CD4-positive, alpha-beta T cell treated with Interleukin-4 for 1 hour (primary cell): ENCODE measurements around the gene VEGFB.

ENCODE experiments used
- DNase-seq, 2 donors: peaks; one replicate each; pipeline ENCODE4 v3.0.0-alpha.2; 2020 to 2022

Gene VEGFB

DNA sequence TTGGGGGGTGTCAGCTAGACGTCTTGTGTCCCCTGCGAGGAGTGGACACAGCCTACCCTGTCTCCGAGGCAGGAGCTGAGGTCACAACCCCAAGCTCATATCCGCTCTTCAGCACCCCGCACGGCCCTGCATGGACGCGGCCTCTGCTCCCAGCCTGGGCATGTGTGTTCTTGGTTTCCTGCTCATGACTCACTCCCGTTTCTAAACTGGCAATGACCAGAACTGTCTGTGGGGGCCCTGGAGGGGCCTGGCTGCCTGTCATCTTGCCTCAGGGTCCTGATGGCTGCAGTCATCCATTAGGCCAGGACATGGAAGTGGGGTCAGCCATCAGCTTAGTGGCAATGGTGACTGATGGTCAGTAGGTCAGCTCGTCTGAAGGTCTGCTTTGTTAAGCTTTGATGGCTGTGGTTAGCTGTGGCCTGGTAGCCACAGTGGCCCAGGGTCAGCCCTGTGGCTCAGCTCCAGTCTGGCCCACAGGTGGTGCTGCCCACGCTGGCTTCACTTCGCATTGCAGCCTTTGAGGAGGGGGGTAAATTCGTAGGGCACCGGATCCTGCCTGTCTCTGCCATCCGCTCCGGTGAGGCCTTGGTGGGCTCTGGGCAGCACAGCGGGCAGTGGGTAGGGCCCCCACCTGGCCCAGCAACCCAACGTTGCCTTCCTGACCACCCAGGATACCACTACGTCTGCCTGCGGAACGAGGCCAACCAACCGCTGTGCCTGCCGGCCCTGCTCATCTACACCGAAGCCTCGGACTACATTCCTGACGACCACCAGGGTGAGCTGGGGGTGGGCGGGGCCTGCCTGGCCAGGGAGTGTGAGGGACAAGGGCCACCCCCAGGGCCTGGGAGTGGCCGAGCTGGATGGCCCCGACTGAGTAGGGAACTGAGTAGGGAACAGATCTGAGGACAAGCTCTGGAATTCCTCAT, 28.9 kb downstream of the VEGFB start:
- no peak for DNase-seq

DNA sequence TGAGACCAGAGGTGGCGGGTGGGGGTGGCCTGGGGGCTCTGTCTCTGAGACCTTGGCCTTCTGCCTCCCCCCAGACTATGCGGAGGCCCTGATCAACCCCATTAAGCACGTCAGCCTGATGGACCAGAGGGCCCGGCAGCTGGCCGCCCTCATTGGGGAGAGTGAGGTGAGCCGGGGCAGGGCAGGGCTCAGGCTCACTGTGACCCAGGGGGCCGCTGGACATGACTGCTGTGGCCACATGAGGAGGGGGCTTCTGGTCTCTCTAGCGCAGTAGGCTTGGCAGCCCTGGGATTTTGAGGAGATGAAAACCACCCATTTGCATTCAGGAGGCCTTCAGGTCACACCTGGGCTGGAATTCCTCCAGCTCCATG, 29.5 kb downstream of the VEGFB start:
- DNase-seq, result no peak

DNA sequence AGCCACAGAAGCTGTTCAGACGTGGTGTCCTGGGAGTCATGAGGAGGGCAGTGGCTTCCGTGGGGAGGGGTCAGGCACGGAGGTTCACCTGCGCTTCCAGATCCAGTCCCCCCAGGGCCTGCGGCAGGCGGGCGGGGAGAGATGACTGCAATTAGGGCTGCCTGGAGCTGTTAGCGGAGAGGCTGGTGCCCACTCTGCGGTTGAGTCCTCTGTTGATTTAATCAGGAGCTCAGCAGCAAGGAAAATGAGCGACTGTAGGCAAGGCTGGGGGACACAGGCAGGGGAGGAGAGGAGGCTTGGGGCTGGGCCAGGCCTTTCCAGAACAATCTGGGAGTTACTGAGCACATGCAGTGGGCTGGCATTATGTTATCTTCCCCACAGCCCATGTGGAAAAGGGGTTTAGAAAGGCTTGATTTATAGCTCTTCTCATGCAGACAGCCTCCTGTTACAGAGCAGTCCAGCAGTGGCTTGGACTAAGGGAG, 30.0 kb downstream of the VEGFB start:
- no peak for DNase-seq

DNA sequence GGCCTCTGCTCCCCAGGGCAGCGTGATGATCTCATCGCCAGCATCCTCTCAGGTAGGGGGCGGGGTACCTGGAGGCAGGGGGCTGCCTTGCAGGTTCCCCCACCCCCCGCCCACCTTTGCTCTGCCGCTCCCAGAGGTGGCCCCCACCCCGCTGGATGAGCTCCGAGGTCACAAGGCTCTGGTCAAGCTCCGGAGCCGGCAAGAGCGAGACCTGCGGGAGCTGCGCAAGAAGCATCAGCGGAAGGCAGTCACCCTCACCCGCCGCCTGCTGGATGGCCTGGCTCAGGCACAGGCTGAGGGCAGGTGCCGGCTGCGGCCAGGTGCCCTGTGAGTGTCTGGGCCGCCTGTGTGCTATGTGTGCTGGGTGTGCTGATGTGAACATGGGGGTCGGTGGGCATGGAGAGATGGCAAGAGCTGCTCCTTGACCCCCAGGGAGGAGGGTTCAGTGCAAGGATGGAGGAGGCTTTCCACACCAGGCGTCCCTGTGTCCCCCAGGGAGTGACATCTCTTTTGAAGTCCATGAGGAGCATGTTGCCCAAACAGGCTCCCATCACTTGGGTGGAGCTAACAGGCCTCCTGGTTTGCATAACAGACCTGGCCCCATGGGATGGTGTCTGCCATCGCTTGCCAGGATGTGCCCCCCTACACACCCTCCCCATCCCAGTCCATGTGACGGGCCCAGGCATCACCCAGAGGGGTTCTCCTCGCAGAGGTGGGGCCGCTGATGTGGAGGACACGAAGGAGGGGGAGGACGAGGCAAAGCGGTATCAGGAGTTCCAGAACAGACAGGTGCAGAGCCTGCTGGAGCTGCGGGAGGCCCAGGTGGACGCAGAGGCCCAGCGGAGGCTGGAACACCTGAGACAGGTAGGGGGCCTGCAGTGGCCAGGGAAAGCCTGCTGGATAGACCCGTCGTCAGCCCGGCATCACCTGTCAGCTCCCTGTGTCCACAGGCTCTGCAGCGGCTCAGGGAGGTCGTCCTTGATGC, 31.1 kb downstream of the VEGFB start:
- no peak for DNase-seq

DNA sequence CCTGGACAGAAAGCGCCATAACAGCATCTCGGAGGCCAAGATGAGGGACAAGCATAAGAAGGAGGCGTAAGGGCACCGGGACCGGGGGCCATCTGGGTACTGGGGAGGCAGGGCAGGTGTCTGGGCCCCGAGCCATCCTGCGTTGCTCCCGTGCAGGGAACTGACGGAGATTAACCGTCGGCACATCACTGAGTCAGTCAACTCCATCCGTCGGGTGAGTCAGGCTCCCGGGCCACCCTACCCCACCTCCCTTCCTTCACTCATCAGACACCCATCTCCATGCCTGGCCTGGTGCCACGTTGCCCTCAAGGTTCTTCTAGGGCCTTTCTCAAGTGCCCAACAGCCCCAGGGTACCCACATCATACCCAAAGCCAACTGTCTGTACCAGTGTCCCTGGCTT, 32.0 kb downstream of the VEGFB start:
- DNase-seq, result no peak

DNA sequence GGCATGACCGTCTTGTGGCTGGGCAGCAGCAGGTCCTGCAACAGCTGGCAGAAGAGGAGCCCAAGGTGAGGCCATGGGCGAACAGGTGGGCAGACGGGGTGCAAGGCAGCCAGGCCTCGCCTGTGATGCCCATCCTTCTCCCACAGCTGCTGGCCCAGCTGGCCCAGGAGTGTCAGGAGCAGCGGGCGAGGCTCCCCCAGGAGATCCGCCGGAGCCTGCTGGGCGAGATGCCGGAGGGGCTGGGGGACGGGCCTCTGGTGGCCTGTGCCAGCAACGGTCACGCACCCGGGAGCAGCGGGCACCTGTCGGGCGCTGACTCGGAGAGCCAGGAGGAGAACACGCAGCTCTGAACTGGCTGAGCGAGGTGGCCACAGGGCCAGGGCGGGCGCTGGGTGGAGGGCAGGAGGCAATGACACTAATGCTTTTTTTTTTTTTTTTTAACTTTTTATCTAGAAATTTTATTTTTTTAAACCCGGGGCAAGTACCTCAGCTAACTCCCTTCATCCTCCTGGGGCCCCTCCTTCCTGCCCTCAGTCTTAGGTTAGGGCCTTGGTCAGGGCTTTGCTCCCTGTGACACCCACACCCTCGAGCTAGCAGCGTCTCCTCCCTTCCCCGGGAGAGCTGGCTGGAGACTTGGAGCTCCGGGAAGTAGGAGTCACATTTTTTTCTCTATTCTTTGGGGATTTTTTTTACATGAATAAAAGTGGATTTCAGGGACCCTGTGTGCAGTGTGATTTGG, 33.0 kb downstream of the VEGFB start:
- DNase-seq, result no peak

DNA sequence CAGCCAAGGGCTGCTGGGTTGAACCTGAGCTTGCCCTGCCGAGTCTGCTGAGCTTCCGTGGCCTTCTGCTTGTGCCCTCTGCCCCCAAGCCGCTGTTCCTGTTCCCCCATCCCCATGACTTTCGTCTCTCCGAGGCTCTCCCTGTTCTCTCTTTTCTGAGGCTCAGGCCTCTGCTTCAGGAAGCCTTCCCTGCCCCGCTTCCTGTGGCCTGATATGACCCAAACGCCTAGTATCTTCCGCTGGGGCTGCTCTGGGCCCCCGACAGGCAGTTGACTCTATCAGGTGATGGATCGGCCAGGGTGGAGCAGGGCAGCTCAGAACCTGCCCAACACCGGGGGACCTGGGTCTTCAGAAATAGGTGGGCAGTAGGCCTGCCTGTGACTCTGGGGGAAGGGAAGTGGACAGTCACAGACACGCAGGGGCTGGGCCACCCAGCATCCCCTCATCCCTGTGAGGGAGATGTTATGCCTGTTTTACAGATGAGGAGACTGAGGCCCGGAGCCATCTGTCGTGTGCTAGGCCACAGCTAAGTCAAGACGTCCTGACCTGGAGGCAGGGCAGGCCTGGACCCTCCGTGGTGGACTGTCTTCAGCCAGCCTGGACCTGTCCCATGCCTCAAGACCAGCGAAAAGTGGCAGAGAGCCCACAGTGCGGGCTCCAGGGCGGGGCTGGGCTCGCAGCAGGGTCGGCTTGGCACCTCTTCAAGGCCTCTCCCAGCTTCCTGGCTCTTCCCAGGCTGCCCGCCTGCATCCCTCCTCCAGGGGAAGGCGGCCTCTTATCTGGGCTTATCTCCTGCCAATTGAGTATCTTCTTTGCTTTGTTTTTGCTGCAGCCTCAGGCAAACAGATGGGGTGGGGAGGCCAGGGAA, 33.9 kb downstream of the VEGFB start:
- no peak for DNase-seq

DNA sequence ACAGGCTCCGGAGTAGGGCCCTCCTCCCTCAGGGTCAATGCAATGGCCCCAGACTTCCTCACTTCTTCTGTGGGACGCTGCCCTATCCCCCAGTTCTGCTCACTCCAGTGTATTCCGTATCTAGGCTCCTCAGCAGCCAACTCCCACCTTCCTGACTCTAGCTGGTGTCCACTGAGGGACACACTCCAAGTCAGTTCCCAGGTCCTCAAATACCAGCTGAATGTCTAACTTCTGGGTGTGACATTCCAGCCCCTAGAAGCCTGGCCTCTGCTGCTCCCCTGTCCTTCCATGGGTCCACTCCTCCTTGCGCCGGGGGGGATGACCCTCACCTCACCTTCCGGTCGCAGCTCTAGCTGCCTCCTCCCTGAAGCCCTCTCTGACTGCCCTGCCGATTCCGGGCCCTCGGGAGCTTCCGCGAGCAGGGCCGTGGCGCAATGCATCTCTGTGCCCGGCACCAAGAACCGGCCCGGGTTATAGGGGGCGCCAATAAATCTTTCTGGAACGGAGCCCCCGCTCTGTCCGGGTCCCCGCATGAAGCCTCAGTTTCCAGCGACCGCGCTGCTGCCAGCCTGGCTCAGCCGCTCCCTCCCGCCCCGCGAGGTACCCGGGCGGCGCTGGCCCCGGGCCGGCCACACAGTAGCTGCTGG, 34.6 kb downstream of the VEGFB start:
- peak; percentile 41 to 53 for DNase-seq

DNA sequence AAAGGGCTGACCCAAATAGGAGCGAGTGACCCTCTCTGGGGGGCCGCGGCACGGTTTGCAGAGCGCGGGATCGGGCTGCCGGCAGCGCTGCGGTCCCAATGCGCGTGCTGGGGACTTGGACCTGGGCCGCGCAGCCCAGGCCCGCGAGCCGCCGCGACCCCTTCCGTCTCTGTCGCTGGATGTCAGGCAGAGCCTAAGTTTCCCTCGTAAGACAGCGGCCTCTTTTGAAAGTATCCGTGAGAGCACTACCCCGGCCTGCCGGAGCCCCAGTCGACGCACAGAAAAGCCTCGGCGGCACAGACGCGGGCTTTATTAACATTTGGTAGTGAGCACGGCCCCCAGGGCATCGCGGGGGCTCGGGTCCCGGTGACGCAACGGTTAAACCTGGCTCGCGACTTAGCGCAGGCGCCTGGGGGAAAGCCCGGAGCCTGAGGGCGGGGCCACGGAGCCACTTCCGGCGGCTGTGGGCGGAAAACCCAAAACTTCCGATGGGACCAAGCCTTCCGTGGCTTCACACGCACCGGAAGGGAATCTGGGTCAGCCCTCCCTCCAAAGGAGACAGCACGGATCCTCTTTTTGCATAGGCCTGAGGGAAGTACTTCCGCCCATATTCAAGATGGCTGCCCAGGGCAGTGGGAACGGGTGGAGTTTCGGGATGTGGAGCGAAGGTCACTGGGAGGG, 35.3 kb downstream of the VEGFB start:
- peak; percentile 98 for DNase-seq

DNA sequence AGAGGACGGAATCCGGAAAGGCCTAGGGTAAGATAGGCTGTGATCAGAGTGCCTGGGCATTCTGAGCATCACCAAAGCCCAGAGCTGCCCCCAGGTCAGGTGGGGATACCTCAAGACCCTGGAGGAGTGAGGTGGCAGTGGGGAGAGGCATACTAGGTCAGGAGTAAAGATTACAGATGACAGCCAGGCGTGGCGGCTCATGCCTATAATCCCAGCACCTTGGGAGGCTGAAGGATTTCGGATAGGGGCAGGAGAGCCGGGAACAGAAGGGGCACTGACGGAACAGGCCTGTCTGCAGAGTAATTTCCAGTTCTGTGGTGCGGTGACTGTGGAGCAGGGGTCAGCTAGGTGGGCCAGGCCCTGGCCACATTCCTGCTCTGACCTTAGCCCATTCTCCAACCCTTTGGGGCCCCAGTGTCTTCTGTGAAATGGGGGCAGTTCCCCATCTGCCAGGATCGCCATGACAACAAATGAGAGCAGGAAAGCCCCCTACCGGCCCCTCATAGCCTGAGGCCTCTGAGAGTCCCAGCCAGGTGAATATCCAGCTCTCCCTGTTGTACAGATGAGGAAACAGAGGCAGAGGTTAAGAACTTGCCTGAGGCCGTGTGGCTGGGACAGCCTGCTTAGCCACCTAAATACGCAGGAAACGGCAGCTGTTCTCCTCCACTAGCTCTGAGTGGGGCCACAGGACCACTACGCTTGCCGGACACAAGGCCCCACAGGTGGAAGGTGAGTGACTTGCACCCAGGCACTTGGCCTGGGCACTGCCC, 40.8 kb downstream of the VEGFB start:
- no peak for DNase-seq

DNA sequence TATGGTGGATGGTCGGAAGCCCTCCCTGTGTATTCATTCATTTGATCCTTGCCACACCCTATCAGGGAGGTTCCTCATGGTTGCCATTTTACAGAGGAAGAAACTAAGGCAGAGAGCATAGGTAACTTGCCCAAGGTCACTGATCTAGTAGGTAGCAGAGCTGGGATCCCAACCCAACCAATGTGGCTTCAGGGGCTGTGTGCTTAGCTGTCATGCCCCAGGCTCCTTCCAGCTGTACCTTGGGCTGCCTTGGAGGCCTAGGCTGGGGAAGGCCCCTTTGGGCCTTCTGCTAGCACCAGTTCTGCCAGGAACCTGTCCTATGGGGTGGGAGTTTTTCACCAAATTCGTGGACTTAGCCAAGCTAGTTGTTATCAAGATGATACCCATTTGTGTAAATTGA, 41.5 kb downstream of the VEGFB start:
- DNase-seq, result no peak

DNA sequence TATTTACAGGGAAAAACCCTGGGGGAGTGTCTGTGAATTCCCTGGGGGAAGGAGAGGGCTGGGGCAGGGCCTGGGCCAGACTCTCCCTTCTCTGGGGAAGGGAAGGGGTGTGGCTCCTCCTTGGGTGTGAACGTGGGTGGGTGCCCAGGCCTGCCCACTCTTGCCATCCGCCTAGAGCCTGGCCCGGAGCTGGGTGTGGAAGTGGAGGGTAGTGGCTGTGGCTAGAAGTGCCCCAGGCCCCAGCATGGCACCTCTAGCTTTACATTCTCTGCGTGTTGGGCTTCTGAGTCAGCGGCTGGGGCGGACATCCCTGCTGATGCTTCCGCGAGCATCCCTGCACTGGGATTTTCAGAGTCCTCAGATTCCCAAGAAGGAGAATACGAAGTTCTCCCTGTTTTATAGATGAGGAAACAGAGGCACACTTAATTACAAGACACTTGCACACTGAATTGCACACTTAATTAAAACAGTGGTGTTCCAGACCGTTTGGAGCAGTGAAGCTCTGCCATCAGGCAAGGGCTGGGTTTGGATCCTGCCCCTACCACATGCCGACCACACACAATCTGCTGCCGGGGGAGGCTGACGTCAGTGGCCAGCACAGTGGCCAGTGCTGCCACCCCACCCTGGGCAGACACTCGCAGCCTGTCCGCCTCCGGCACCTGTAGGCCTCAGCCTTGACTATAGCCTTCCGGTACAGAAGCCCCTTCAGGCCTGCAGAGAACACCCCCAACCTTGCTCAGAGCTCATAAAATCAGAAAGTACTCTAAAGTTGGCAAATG, 42.5 kb downstream of the VEGFB start:
- DNase-seq, result no peak

DNA sequence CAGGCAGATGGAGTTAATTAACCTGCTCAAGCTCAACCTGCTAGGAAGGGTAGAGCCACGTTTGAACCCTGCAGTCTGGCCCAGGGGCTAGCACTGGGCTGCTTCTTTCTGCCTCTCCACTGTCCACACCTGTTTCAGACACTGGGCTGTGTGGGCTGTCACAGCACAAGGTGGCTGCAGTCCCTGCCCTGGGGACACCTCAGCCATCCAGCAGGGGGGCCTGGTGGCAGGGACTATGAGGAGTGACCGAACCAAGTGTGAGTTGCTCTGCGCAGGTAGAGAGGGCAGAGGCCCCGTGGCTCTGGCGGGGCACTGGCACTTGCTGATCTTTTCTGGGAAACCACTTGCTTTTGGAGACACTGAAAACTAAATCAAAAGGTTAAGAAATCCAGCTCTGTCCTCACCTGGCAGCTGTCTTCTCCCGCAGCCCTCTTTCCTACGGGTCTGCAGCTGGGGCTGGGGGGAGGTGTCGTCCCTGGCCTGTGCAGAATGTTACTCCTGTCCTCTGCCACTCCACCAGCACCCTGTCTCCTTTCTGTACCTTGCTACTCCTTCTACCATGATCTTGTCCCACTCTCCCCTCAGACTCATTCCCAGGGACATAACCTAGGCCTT, 44.3 kb downstream of the VEGFB start:
- DNase-seq, result no peak

DNA sequence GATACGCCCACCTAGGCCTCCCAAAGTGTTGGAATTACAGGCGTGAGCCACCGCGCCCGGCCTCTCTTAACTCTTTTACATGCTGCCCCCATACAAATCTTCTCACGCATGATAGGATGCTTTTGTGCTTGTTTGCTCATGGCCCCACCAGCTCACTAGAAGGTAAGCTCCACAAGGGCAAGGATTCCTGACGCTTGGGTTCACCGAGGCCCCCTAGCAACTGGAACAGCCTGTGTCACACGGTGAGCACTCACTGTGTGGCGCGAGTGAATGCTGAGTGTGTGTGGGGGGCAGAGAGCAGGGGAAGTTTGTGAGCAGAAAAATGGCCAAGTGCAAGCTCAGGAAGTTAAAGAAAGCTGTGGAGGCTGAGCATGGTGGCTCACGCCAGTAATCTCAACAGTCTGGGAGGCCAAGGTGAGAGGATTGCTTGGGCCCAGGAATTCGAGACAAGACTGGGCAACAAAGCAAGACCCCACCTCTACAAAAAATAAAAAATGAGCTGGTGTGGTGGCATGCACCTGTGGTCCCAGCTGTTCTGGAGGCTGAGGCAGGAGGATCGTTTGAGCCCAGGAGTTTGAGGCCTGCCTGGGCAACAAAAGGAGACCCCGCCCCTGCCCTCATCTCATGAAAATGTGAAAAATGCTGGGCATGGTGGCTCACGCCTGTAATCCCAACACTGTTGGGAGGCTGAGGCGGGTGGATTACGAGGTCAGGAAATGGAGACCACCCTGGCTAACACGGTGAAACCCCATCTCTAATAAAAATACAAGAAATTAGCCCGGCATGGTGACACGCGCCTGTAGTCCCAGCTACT, 47.8 kb downstream of the VEGFB start:
- DNase-seq, result no peak

DNA sequence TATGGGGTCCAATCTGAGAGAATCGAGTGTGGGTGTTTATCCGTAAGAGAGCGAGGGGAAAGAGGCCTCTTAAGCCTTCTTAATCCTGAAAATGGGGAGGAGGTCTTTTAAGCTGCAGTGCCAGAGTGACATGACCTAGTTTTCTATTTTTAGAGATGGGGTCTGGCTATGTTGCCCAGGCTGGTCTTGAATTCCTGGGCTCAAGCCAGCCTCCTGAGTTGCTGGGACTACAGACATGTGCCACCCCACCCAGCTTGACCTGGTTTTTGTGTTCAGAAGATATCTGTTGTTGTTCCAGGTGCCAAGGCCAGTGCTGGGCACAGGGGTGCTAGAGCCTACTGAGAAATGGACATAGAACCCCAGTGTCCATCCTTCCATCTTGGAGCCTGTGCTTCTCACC, 48.7 kb downstream of the VEGFB start:
- no peak for DNase-seq

DNA sequence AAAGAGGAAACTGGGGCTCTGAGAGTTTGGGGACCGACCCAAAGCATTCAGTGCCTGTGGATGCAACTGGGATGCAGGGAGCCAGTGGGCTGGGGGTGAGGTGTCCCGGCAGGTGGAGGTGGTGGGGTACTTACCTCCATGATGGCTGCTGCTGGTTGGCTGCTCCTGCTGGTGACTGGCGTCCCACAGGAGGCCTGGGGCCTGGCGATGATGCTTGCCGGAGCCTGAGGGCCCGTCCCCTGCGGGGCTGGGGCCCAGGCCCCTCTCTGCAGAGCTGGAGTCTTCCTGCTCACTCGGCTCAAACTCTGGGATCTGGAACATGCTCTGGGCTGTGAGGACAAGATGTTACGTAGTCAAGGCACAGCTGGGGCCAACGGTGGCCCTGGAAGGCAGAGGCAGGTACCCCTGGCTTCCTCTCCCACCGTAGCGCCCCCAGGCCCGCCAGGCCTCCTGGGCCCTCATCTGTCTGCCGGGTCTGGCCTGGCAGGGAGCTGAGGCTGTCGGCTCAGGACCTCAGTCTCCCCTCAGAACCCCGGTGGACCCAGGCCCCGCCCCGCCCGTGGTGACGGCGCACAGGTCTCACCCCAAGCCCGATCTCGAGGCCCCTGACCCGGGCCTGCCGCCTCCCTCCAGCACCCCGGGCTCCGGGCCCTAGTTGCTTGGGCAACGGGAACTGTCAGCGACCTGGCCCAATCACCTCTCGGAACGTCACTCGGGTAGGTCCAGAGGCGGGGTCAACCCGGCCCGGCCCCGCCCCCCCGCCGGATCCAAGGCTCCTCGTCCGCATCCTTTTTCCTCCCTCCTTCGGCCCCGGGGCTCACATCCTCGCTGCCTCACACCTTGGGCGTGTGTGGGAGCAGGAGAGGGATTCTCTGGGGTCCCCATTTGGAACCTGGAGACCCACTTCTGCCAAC, 49.9 kb downstream of the VEGFB start, which contains the start of gene BAD:
Gene BAD, minus strand, starts transcription at position 618 of the 914 bp plus-strand sequence. Its CDS starts 297 bp downstream, at position 321.
- DNase-seq, result peak; percentile 95 to 96
